Stimulated activated memory B cell treated with anti-CD40 and anti-IgM and Interleukin-4, amounts not matched to agents 10 μg/mL and 1 μg/mL and 100 μg/mL, for 72 hours (primary cell): Measurements from ENCODE around the gene DOCK9.
"Not testable (repeated sequence)": the region's sequence is repeated elsewhere in the genome, so short reads cannot be mapped to it uniquely, and the experiment has no call there.

Experiments used
- ATAC-seq: fragments of 150-1000 bp; cut with Tn5 transposase; 2 replicates; pipeline ENCODE4 v1.10.0; 2021
- H3K27ac Mint-ChIP-seq: one replicate; pipeline ENCODE4 v1.8.0; 2022; ENCODE audit warnings: mild to moderate bottlenecking, mixed read lengths
- H3K27me3 Mint-ChIP-seq: one replicate; pipeline ENCODE4 v1.8.0; 2022; ENCODE audit warnings: mixed read lengths
- H3K36me3 Mint-ChIP-seq: one replicate; pipeline ENCODE4 v1.8.0; 2022; ENCODE audit warnings: mixed read lengths
- H3K4me1 Mint-ChIP-seq: one replicate; pipeline ENCODE4 v1.8.0; 2022; ENCODE audit warnings: mixed read lengths
- H3K4me3 Mint-ChIP-seq: one replicate; pipeline ENCODE4 v1.8.0; 2022; ENCODE audit warnings: mild to moderate bottlenecking, moderate library complexity, mixed read lengths
- H3K9me3 Mint-ChIP-seq: one replicate; pipeline ENCODE4 v1.8.0; 2022; ENCODE audit warnings: mixed read lengths

Gene DOCK9

GRCh38 chr13:98909016-98909415 lies 68.8 kb downstream of the DOCK9 start:
- Mint-ChIP-seq H3K27ac (no peak overlapping the region), H3K9me3 (no peaks in the 10 kb centered on the region), H3K27me3 (no peaks in the 10 kb centered on the region), H3K4me1 (peaks cover 7% of the 10 kb centered on the region), H3K4me3 (no peak overlapping the region), H3K36me3 (peaks cover 10% of the 10 kb centered on the region)
- ATAC-seq: no peak

GRCh38 chr13:98906746-98907502 lies 70.9 kb downstream of the DOCK9 start:
- H3K4me1 Mint-ChIP-seq: peaks cover 7% of the 10 kb centered on the region
- H3K4me3 Mint-ChIP-seq: no peak overlapping the region
- peaks cover 18% of the 10 kb centered on the region for H3K36me3 Mint-ChIP-seq
- H3K27me3 Mint-ChIP-seq: no peaks in the 10 kb centered on the region
- no peak for ATAC-seq
- no peak overlapping the region for H3K27ac Mint-ChIP-seq
- no peaks in the 10 kb centered on the region for H3K9me3 Mint-ChIP-seq

GRCh38 chr13:98905199-98905598 lies 72.7 kb downstream of the DOCK9 start:
- H3K4me3 Mint-ChIP-seq: no peak overlapping the region
- H3K4me1 Mint-ChIP-seq: no peaks in the 10 kb centered on the region
- H3K27ac Mint-ChIP-seq: no peak overlapping the region
- H3K27me3 Mint-ChIP-seq: no peaks in the 10 kb centered on the region
- peaks cover 29% of the 10 kb centered on the region for H3K36me3 Mint-ChIP-seq
- no peaks in the 10 kb centered on the region for H3K9me3 Mint-ChIP-seq
- ATAC-seq: no peak

GRCh38 chr13:98900442-98900841 lies 77.4 kb downstream of the DOCK9 start:
- no peak for ATAC-seq
- H3K36me3 Mint-ChIP-seq: peaks cover 53% of the 10 kb centered on the region
- H3K9me3 Mint-ChIP-seq: no peaks in the 10 kb centered on the region
- no peaks in the 10 kb centered on the region for H3K4me1 Mint-ChIP-seq
- no peak overlapping the region for H3K4me3 Mint-ChIP-seq
- H3K27ac Mint-ChIP-seq: no peak overlapping the region
- H3K27me3 Mint-ChIP-seq: no peaks in the 10 kb centered on the region

- Mint-ChIP-seq H3K4me3 (no peak overlapping the region), H3K36me3 (peaks cover 55% of the 10 kb centered on the region), H3K4me1 (peaks cover 5% of the 10 kb centered on the region), H3K27me3 (no peaks in the 10 kb centered on the region), H3K27ac (no peak overlapping the region), H3K9me3 (no peaks in the 10 kb centered on the region)
- ATAC-seq: no peak
Measured at GRCh38 chr13:98897706-98898105, 80.2 kb downstream of the DOCK9 start.

GRCh38 chr13:98896868-98897144 lies 81.1 kb downstream of the DOCK9 start:
- Mint-ChIP-seq H3K27me3 (no peaks in the 10 kb centered on the region), H3K27ac (no peak overlapping the region), H3K4me1 (peaks cover 8% of the 10 kb centered on the region), H3K9me3 (no peaks in the 10 kb centered on the region), H3K36me3 (peaks cover 48% of the 10 kb centered on the region), H3K4me3 (no peak overlapping the region)
- ATAC-seq: no peak

- no peaks in the 10 kb centered on the region for H3K9me3 Mint-ChIP-seq
- no peak for ATAC-seq
- no peak overlapping the region for H3K27ac Mint-ChIP-seq
- peaks cover 8% of the 10 kb centered on the region for H3K4me1 Mint-ChIP-seq
- H3K36me3 Mint-ChIP-seq: peaks cover 43% of the 10 kb centered on the region
- no peak overlapping the region for H3K4me3 Mint-ChIP-seq
- H3K27me3 Mint-ChIP-seq: no peaks in the 10 kb centered on the region
Measured at GRCh38 chr13:98896083-98896867, 81.6 kb downstream of the DOCK9 start.

GRCh38 chr13:98894814-98895213 lies 83.0 kb downstream of the DOCK9 start:
- not testable (repeated sequence) for H3K4me1 Mint-ChIP-seq, H3K4me3 Mint-ChIP-seq, ATAC-seq, H3K27me3 Mint-ChIP-seq, H3K9me3 Mint-ChIP-seq, H3K27ac Mint-ChIP-seq
- peaks cover 35% of the 10 kb centered on the region for H3K36me3 Mint-ChIP-seq

GRCh38 chr13:98893371-98893770 lies 84.5 kb downstream of the DOCK9 start:
- Mint-ChIP-seq H3K4me1 (peaks cover 8% of the 10 kb centered on the region), H3K27me3 (no peaks in the 10 kb centered on the region), H3K27ac (no peak overlapping the region), H3K9me3 (no peaks in the 10 kb centered on the region), H3K4me3 (no peak overlapping the region), H3K36me3 (peaks cover 34% of the 10 kb centered on the region)
- ATAC-seq: no peak

GRCh38 chr13:98892821-98893220 lies 85.0 kb downstream of the DOCK9 start:
- Mint-ChIP-seq H3K9me3 (no peaks in the 10 kb centered on the region), H3K4me1 (peaks cover 8% of the 10 kb centered on the region), H3K4me3 (no peak overlapping the region), H3K36me3 (peaks cover 35% of the 10 kb centered on the region), H3K27ac (no peak overlapping the region), H3K27me3 (no peaks in the 10 kb centered on the region)
- no peak for ATAC-seq

- Mint-ChIP-seq H3K27me3 (no peaks in the 10 kb centered on the region), H3K9me3 (no peaks in the 10 kb centered on the region), H3K4me1 (peaks cover 8% of the 10 kb centered on the region), H3K36me3 (peaks cover 30% of the 10 kb centered on the region), H3K27ac (no peak overlapping the region), H3K4me3 (no peak overlapping the region)
- no peak for ATAC-seq
Measured at GRCh38 chr13:98892077-98892476, 85.8 kb downstream of the DOCK9 start.

GRCh38 chr13:98890925-98891324 lies 86.9 kb downstream of the DOCK9 start:
- Mint-ChIP-seq H3K36me3 (peaks cover 25% of the 10 kb centered on the region), H3K27ac (no peak overlapping the region), H3K4me3 (no peak overlapping the region), H3K9me3 (no peaks in the 10 kb centered on the region), H3K4me1 (peaks cover 8% of the 10 kb centered on the region), H3K27me3 (no peaks in the 10 kb centered on the region)
- ATAC-seq: no peak

GRCh38 chr13:98890186-98890585 lies 87.7 kb downstream of the DOCK9 start:
- H3K27me3 Mint-ChIP-seq: no peaks in the 10 kb centered on the region
- no peak overlapping the region for H3K4me3 Mint-ChIP-seq
- ATAC-seq: no peak
- peaks cover 24% of the 10 kb centered on the region for H3K36me3 Mint-ChIP-seq
- no peaks in the 10 kb centered on the region for H3K9me3 Mint-ChIP-seq
- H3K4me1 Mint-ChIP-seq: peaks cover 8% of the 10 kb centered on the region
- H3K27ac Mint-ChIP-seq: no peak overlapping the region

- no peak for ATAC-seq
- Mint-ChIP-seq H3K4me3 (no peak overlapping the region), H3K4me1 (peaks cover 8% of the 10 kb centered on the region), H3K27ac (no peak overlapping the region), H3K36me3 (peaks cover 26% of the 10 kb centered on the region), H3K27me3 (no peaks in the 10 kb centered on the region), H3K9me3 (no peaks in the 10 kb centered on the region)
Measured at GRCh38 chr13:98889419-98890085, 88.3 kb downstream of the DOCK9 start.

- Mint-ChIP-seq H3K27me3 (no peaks in the 10 kb centered on the region), H3K4me3 (no peak overlapping the region), H3K27ac (no peak overlapping the region), H3K36me3 (peaks cover 33% of the 10 kb centered on the region), H3K4me1 (peaks cover 8% of the 10 kb centered on the region), H3K9me3 (no peaks in the 10 kb centered on the region)
- no peak for ATAC-seq
Measured at GRCh38 chr13:98888890-98889279, 89.0 kb downstream of the DOCK9 start.
